GM12872 (cell line): ENCODE results near the gene OR10P1.

Source experiments
- TF ChIP-seq, protein P1 (sequence below): IDR thresholded peaks from 3 replicates; pipeline ENCODE4 v1.5.1; 2011; ENCODE audit warnings: low read depth, mild to moderate bottlenecking, low read length, moderate library complexity; ENCODE audit not compliant: insufficient read depth

The OR10P1 gene

DNA sequence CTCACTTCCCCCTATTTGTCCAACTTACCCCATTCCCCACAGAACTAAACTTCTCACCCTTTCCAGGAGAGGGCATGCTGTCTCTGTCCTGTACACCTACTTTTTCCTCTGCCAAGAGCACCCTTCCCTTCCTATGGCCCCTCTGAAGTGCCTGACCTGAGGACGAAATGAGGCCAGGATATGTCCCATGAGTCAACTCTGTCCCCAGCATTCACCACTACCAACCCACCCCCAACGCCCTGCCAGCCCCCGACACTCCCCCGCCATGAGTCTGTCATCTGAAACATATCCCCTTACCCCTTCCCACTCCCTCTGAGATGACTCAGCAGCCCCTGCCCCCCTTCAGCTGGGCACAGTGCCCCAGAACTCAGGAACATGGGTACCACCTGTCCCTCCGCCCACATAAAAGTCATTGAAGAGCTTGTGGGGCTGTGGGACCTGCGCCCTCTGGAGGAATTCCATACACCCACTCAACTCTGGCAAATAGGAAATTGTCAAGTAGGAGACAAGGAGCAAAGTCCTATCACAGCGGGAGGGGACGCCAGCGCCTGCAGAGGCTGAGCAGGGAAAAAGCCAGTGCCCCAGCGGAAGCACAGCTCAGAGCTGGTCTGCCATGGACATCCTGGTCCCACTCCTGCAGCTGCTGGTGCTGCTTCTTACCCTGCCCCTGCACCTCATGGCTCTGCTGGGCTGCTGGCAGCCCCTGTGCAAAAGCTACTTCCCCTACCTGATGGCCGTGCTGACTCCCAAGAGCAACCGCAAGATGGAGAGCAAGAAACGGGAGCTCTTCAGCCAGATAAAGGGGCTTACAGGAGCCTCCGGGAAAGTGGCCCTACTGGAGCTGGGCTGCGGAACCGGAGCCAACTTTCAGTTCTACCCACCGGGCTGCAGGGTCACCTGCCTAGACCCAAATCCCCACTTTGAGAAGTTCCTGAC, 44.7 kb downstream of the OR10P1 start:
- TF ChIP-seq, protein P1, sequence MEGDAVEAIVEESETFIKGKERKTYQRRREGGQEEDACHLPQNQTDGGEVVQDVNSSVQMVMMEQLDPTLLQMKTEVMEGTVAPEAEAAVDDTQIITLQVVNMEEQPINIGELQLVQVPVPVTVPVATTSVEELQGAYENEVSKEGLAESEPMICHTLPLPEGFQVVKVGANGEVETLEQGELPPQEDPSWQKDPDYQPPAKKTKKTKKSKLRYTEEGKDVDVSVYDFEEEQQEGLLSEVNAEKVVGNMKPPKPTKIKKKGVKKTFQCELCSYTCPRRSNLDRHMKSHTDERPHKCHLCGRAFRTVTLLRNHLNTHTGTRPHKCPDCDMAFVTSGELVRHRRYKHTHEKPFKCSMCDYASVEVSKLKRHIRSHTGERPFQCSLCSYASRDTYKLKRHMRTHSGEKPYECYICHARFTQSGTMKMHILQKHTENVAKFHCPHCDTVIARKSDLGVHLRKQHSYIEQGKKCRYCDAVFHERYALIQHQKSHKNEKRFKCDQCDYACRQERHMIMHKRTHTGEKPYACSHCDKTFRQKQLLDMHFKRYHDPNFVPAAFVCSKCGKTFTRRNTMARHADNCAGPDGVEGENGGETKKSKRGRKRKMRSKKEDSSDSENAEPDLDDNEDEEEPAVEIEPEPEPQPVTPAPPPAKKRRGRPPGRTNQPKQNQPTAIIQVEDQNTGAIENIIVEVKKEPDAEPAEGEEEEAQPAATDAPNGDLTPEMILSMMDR: peak; percentile 25; the same call in 1 of the 3 replicates

DNA sequence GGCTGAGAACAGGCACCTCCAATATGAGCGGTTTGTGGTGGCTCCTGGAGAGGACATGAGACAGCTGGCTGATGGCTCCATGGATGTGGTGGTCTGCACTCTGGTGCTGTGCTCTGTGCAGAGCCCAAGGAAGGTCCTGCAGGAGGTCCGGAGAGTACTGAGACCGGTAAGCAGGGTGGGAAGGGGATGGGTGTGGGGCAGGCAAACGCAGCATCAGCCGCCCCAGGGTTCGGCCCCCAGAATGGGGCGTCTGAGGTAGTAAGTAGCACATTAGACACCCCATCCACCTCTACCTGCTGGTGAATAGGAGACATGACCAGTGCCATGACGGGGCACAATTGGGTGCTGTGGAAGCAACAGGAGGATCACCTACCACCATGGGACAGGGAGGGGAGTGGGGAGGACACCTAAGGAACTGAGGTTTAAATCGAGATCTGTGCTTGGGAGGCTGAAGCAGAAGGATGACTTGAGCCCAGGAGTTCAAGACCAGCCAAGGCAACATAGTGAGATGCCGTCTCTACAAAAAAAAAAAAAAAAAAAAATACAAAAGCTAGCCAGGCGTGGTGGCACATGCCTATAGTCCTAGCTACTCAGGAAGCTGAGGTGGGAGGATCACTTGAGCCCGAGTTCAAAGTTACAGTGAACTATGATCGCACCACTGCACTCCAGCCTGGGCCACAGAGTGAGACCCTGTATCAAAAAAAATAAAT, 45.5 kb downstream of the OR10P1 start:
- TF ChIP-seq, protein P1: no peak

DNA sequence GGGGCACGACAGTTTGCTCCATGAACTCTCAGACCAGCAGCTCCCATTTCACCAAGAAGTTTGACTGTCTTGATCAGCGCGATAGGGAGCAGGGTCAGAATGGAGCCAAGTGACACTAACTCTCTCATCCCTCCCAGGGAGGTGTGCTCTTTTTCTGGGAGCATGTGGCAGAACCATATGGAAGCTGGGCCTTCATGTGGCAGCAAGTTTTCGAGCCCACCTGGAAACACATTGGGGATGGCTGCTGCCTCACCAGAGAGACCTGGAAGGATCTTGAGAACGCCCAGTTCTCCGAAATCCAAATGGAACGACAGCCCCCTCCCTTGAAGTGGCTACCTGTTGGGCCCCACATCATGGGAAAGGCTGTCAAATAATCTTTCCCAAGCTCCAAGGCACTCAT, 47.0 kb downstream of the OR10P1 start:
- TF ChIP-seq, protein P1: no peak

DNA sequence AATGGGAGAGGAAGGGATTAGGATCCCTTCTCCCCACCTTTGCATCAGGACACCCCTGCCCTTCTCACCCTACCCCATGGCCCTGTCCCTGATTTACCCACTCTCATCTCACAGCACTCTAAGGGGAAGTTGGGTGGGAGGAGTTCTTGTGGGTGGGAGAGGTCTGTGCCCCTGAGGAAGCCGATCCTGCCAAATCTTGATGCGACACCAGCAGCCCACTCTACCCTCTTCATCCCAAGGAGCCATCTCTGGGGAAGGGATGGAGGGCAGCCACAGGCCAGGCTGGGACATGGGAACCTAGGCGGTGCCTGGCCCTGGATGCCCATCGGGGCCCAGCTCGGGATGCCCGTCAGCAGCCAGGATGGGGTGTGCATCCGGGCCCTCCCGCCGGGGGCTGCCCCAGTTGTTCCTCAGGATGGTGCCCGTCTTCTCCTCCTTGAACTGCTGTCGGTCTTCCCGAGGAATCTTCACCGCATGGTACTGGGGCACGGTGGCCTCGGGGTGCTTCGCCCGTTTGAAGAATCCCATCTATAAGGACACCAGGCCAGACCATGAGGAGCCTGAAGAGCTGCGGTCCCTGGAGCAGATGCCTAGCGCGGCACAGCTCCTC, 48.2 kb downstream of the OR10P1 start:
- TF ChIP-seq, protein P1: no peak

DNA sequence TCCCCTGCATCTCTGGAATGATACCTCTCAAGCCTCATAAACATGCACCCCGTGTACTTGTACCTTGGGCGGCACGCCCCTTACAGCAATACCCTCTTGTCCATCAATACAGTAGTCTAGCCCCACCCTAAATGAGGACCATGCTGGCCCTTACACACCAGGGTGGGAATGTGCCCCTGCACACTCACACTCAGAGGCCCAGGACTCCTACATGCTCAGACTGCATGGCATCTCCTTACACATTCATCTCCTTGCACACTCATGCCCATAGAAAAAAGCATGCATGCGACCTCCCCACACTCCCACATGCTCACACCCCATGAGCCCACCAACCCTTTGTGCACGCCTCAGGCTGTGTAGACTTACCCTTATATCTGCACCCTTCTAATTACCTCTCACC, 49.0 kb downstream of the OR10P1 start:
- TF ChIP-seq, protein P1: no peak

DNA sequence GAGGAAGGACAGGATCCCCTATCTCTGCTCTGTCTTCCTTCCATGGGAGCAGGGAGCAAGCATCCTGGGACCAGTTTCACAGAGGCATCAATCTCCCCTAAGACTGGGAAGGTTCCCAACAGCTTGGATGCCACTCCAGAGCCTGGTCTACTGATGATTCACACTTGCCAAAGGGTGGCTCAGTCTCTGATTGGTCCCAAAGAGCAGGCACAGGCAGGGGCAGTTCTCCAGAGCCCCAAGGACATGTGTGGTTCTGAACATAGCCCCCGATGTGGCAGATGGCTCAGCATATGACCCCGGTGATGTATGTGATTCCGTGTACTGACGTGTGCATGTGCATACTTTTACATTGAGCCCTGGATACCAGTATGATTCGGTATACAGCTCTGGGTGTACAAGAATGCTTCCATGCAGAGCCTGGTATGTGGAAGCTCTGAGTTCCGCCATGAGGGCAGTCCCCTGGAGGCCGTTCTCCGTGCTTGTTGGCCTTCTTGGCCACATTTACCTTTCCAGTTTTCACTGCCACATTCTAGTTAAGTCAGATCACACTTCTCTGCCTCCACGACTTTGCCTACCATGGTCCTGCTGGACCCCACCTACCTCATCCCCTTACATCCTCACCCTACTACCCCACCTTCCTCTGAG, 49.8 kb downstream of the OR10P1 start:
- TF ChIP-seq, protein P1: no peak
